Gastroesophageal sphincter (tissue), 3 donors: ENCODE measurements around the gene THADA.

ENCODE experiments used
- POLR2A ChIP-seq, 2 donors: fragments of 450-650 bp; IDR thresholded peaks; one replicate each; pipeline ENCODE4 v1.6.1; 2017; ENCODE audit warnings: antibody characterized with exemption in 2 of 2, mild to moderate bottlenecking in 2 of 2, moderate library complexity in 1 of 2
- TF ChIP-seq, protein P1 (sequence below), 4 experiments: fragments of 200-600 bp in 2 of 4; fragments of 450-650 bp in 2 of 4; sonication (generic) in 1 of 4; IDR thresholded peaks; one replicate each; pipeline ENCODE4 v1.5.1; 2017 to 2019; ENCODE audit warnings: antibody characterized with exemption in 4 of 4, mild to moderate bottlenecking in 2 of 4, moderate library complexity in 2 of 4

DNA sequence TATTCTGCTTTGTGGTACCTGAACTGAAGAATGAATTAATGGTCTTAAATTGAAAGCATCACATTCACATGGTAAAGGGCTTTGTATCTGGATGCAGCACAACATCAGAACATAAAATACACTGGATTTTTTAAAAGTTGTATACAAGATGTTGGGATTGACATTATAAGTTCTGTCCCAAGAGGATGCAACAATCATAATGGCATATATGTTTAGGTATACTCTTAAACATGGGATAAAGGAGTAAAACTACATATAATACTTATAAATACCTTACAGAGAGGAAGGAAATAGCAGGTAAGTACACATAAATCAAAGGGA lies 171.9 kb downstream of the THADA start:
- no peak for TF ChIP-seq POLR2A (IDR thresholded peaks at IDR 0.05)
- TF ChIP-seq, protein P1, sequence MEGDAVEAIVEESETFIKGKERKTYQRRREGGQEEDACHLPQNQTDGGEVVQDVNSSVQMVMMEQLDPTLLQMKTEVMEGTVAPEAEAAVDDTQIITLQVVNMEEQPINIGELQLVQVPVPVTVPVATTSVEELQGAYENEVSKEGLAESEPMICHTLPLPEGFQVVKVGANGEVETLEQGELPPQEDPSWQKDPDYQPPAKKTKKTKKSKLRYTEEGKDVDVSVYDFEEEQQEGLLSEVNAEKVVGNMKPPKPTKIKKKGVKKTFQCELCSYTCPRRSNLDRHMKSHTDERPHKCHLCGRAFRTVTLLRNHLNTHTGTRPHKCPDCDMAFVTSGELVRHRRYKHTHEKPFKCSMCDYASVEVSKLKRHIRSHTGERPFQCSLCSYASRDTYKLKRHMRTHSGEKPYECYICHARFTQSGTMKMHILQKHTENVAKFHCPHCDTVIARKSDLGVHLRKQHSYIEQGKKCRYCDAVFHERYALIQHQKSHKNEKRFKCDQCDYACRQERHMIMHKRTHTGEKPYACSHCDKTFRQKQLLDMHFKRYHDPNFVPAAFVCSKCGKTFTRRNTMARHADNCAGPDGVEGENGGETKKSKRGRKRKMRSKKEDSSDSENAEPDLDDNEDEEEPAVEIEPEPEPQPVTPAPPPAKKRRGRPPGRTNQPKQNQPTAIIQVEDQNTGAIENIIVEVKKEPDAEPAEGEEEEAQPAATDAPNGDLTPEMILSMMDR (IDR thresholded peaks at IDR 0.05): no peak
